Activated naive CD4-positive, alpha-beta T cell (primary cell): Measurements from ENCODE around the gene ANKDD1A.

Experiments used
- DNase-seq, 4 experiments: peaks; one replicate each; lab custom pipeline; 2025; lab: John Stamatoyannopoulos, UW

ANKDD1A gene

DNA sequence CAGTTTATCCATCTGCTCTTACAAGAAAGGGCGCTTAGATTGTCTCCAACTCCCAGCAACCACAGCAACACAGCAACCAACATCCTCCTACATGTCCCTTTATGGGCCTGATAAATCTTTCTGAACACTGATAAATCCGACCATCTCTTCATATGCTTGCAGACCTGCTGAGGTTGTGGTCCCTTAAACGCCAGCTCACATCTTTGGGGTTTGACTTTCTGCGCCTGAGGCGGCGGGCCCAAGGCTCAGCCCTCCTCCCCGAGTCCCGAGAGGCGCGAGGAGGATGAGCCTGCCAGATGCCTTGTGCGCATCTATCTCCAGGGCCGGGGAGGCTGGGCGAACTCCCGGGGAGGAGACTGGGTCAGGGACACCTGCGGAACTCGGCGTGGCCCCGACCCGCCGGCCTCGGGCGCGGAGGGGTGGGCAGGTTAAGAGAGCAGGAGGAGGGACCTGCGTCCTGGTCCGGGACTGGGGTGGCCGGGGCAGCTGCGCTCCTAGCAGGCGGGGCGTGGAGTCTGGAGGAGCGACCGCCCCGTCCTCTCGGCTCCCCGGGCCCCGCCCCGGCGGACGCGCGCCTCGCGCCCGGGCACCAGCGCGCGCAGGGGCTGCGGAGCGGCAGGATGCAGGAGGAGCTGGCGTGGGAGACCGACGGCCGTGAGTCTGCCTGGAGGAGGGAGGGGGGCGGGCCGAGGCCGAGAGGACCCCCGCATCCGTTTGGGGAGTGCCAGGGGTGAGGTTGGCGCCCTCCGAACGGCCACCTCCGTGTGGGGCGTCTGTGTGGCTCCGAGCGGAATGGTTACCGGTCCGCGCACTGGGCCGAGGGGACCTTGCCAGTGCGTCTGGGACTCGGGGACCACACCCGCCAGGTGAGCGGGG lies at the start of gene ANKDD1A:
TSS of gene ANKDD1A (plus strand) at position 592 of the 876 bp plus-strand sequence. CDS start at position 621, 29 bp downstream.
- DNase-seq, result peak in 1 of 4 experiments; percentile 8

- DNase-seq, result no peak
Observed at GRCh38 chr15:64861960-64862359, 49.7 kb upstream of the ANKDD1A start.

DNA sequence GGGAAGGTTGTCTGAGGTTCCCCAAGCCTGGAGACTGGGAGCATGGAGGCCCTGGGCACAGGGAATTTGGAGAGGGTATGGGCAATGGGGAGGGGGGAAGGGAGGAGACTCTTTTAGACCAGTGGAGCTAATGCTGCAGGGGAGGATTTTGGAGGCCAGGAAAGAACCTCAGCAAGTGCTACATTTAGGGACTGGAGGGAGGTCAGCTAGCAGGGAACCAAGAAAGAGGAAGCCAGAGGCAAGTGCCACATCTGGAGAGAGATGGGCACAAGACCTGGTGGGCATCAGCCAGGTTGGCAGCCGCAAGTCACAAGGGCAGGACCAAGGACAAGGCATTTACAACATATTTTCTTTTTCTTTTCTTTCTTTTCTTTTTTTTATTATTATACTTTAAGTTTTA lies 49.3 kb upstream of the ANKDD1A start:
- DNase-seq, result no peak

GRCh38 chr15:64864068-64864467 lies 47.6 kb upstream of the ANKDD1A start:
- DNase-seq, result no peak

DNA sequence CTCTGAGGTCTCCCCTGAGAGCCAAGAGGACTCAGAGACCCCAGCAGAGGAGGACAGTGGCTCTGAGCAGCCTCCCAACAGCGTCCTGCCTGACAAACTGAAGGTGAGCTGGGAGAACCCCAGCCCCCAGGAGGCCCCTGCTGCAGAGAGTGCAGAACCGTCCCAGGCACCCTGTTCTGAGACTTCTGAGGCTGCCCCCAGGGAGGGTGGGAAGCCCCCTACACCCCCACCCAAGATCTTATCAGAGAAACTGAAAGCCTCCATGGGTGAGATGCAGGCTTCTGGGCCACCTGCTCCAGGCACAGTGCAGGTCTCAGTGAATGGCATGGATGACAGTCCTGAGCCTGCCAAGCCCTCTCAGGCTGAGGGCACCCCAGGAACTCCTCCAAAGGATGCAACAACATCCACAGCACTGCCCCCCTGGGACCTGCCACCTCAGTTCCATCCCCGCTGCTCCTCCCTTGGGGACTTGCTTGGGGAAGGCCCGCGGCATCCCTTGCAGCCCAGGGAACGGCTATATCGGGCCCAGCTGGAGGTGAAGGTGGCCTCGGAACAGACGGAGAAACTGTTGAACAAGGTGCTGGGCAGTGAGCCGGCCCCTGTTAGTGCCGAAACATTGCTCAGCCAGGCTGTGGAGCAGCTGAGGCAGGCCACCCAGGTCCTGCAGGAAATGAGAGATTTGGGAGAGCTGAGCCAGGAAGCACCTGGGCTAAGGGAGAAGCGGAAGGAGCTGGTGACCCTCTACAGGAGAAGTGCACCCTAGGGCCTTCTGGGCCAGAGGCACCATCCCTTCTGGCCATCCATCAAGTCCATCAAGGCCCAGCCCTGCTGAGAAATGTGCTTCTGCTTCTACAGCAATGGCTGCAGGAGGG lies 46.3 kb upstream of the ANKDD1A start:
- no peak for DNase-seq

DNA sequence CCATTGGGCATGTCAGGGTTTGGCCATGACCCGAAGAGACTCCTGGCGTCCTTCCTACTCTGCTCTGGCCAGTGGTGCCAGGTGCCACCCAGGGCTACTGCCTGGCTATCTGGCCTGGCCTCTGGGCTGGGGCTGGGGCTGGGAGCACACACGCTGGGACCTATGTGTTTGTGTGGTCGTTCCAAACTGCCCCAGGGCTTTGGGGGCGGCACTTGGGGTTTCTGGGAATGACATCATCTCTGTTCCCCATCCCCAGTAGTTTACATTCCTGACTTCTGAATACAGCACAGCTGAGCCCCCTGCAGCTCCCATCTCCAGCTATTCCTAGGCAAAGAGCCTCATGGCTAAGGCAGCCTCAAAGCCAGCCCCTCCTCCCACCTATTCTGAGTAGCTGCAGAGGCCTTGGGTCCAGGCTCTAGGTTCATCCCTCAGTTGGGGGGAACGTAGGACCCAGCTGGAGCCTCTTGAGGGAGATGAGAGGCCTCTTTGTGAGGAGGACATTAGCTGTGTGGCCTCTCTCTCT lies 45.6 kb upstream of the ANKDD1A start:
- DNase-seq, result no peak

DNA sequence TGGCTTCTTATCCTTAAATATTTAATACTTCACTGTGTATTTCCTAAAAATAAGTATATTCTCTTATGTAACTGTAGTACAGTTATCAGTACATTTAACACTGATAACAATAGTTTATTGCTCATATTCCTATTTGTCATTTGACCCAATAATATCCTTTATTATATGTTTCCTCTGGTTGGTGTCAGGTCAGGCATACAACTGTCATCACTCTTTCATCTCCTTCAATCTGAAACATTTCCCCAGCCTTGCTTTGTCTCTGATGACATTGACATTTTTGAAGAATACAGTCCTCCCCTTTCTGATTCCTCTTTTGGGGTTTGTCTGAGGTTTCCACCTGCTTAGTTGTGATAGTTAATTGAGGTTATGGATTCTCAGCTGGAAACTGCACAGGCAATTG lies 42.2 kb upstream of the ANKDD1A start:
- DNase-seq, result no peak

- no peak for DNase-seq
Observed at GRCh38 chr15:64870353-64870752, 41.3 kb upstream of the ANKDD1A start.

GRCh38 chr15:64875641-64876223 lies 36.0 kb upstream of the ANKDD1A start:
- no peak for DNase-seq

GRCh38 chr15:64877435-64877834 lies 34.3 kb upstream of the ANKDD1A start:
- no peak for DNase-seq

DNA sequence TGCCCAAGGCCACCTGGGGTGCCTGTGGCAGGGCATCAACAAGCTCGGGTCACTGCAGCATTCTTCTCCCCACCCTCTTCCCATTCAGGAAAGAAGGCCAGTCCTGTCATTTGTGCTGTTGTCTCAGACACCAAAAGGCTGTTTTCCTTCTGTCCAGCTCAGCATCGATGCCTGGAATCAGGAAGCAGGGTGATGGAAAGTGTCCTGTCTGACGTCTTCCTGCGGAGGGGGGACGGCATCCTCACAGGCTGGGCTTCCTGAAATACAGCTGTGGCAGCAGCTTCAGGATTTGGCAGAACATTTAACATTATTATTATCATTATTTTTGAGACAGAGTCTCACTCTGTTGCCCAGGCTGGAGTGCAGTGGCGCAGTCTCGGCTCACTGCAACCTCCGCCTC lies 33.0 kb upstream of the ANKDD1A start:
- DNase-seq, result no peak

- no peak for DNase-seq
Observed at GRCh38 chr15:64883100-64883581, 28.6 kb upstream of the ANKDD1A start.

- DNase-seq, result peak; percentile 48 to 67 (median 58)
Observed at GRCh38 chr15:64883997-64884511, 27.6 kb upstream of the ANKDD1A start.

- no peak for DNase-seq
Observed at GRCh38 chr15:64884679-64885078, 27.0 kb upstream of the ANKDD1A start.

- no peak for DNase-seq
Observed at GRCh38 chr15:64888336-64888735, 23.4 kb upstream of the ANKDD1A start.

GRCh38 chr15:64891561-64891960 lies 20.1 kb upstream of the ANKDD1A start:
- DNase-seq, result no peak

DNA sequence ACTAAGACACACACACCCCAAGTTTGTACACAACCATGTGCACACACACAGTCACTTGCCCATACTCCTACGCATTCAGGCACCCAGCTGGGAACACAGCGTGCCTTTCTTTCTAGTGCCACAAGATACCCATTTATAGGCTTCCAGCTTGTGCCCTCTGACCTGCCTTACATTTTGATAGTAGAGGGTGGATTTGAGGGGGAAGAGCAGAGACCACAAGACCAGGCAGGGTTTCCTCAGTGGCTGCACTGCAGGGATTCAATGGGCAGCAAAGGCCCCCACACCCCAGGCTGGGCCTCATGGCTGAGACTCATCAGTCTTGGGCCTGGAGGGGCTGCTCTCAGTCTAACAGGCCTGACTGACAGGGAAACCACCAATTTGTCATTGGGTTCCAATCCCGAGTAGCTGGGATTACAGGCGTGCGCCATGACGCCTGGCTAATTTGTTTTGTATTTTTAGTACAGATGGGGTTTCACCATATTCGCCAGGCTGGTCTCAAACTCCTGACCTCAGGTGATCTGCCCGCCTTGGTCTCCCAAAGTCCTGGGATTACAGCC lies 18.8 kb upstream of the ANKDD1A start:
- DNase-seq, result no peak

DNA sequence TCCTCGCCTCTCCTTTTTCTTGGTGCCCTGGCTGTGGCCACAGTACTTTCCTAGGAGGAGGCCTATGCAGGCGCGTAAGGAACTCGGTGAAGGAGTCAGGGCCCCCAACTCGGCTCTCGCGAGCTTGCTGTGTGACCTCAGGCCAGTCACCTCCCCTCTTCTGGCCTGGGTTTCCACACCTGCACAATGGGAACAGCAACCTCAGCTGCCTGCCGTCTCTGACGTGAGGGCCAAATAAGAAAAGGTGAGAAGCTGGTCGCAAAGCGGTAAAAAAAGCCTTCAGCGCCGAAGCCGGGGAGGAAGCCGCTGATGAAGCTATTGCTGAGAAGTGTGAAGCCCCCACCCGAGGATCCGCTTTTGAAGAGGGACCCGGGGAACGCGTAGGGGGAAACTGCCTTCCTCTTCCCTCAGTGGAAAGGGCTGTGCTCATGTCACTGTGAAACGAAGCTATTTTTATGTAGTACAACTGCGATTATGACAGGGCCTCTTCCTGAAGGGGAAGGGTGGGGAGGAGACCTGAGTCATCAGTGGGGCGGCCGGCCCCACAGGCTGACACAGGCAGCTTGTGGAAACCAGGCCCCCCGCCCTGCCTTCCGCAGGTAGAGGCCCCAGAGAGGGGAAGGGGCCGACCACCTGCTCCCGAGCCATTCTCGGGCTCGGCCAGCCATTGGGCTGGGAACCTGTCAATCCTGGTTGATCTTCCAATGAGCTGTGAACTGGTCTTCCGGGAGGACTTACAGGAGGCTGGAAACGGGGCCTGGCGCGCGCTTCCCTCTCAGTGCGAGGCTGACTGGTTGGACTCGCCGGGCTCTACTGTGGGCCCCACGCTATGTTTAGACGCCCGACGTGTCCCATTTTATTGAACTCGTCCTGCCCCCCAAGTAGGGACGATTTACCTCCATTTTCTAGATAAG lies 18.0 kb upstream of the ANKDD1A start:
- DNase-seq, result peak; percentile 72 to 92 (median 86)

- DNase-seq, result peak; percentile 17 to 77 (median 44)
Observed at GRCh38 chr15:64894395-64895056, 17.2 kb upstream of the ANKDD1A start.
